Measurements from ENCODE around the gene ESAM.

The ESAM gene

DNA sequence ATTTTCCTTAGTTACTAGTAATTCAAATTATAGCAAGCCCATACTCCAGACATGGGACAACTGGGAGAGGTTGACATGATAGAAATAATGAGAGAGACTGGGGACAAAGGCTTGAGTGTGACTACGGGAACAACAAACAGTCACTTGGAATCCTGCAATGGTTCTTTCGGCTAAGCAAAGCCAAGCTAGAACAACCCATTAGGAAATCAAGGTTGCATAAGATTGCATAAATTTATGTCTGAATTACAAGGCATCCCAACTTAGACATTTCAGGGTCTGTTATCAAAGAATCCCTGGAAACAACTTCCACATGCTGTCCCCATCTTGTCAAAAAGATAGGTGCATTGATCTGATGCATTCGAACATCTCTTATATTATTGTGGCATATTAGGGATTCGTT lies 32.5 kb downstream of the ESAM start:
- DNase-seq (ENCODE audit: low read depth): no peak

DNA sequence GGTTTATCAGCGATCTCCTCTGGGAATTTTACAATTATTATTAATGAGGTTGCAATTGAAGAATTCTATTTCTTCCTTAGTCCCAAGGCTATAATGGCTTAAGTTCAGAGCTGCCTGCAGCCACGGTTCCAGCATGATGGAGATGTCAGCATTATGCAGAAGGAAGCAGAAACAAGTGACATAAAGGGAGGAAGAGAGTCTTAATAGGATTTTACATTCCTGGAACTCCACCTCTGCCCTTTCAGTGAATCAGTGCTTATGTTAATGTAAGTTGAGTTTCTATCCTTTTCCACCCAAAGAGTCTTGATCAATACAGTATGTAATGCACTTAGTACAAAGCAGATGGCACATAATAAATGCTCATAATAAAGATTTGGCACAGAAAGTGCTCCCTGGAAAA lies 34.0 kb downstream of the ESAM start:
- DNase-seq (ENCODE audit: low read depth): no peak

DNA sequence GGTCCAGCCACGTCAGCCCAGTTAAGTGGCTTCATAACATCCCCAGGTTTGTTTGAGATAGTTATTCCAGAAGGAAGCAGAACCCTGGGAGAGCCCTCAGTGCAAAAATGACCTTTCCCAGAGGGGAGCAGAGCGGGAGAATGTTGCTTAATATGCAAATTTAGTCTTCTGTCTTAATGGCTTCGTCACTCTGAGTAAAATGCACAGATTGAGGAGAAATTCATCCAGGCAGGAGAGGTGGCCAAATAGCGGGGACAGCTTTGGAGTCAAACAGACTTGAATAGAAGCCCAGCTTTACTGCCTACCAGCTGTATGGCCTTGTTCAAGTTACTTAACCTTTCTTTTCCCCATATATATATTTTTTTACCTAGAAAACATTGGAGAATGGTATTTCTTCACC lies 34.6 kb downstream of the ESAM start:
- no peak for DNase-seq (ENCODE audit: low read depth)

DNA sequence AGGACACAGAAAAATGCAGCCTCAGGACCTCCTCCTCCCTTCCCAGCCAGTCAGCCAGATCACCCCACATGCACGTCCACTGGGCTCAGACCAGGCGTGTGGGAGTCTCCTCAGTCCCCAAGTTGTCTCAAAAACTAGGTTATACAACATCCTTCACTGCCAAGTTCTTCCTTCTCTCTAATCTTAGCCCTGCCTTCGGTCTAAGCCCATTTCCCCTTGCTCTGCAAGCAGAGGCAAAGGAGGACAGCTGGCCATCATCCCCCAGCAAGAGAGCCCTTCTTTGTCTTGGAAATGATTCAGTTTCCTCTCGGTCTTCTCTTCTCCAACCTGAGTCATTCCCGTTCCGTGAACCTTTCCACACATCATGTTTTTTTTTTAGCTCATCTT lies 36.4 kb downstream of the ESAM start:
- no peak for DNase-seq (ENCODE audit: low read depth)

DNA sequence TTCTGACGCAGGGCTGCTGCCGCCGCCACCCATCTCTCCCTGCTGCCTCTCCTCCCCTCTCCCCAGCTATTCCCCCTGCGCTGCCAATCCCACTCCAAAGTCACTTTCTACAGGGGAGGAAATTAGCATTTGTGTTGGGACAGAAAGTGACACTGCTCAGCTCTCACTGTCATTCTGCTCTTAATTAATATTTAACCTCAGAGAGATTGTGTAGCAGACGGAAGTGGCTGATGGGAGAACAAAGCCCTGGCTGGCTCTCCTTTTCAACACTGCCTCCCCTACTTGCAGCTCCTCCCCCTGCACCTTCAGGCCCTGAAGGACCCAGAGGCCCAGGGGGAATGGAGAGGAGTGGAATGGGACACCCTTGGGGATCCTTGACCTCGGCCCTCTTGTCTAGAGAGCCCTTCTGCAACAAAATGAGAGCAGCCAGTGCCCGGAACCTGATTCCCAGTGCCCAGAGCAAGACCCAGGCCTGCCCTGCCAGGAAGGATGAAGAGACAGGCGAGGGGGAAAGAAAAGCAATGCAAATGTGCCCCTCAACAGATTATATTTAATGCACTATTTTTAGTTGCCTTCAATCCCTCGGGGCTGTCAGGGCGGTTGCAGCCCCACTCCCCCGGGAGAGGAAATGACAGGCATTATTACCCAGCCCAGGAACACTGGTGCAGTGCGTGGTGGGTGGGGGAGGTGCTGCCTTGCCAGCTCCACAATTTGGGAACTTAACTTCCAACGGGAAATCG lies 36.9 kb downstream of the ESAM start:
- no peak for DNase-seq (ENCODE audit: low read depth)

DNA sequence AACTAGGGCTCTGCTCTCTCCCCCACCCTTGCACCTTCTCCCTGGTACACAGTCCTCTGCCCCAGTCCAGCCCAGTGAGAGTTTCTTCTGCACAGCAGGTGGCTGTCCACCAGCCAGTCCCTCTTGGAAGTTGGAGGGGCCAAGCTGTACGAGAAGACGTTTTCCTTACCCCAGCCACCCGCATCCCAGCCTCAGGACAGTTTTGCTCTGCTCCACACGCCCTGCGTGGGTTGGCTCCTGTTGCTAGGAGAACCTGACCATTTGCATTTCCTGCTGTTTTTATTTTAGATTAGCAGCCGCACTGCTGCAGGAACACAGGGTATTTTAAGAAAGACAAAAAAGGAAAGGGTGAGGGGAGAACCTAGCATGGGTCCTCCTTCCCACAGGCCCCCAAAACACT lies 39.9 kb downstream of the ESAM start:
- DNase-seq (ENCODE audit: low read depth): no peak

DNA sequence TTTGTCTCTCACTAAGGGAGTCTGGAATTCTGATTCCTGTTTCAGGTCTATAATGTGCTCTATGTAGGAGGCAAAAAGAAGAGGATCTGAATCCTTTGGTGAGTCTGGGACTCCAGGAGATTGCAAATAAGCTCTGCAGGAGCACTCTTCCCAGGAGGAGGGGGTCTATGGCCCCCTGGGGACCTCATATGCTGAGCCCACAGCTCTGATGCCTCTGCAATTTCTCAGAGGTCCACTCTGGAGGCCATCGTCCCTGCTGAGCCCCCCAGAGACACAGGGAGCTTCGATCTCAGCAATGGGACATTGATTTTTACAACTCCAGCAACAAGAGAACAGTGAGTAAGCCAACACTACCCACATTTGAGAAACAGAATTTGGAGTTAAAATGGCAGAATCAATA lies 42.6 kb downstream of the ESAM start:
- no peak for DNase-seq (ENCODE audit: low read depth)

DNA sequence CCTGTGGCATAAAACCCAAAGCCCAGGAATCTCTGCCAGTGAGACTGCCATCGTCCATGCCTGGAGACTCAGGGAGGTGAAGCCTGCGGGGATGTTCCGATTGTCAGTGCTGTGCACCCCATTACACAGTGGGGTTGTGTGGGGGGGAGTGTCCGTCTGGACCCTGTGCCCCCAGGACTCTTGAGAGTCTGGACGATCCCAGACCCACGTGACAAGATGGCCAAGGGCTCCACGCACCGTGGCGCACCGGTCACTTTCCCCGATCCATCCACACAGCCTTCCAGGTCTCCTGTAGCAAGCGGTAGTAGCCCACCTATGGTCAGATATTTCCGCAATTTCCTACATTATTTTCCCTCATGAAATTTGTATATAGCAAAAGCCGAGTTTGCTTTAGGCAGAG lies 43.3 kb downstream of the ESAM start:
- DNase-seq (ENCODE audit: low read depth): no peak

DNA sequence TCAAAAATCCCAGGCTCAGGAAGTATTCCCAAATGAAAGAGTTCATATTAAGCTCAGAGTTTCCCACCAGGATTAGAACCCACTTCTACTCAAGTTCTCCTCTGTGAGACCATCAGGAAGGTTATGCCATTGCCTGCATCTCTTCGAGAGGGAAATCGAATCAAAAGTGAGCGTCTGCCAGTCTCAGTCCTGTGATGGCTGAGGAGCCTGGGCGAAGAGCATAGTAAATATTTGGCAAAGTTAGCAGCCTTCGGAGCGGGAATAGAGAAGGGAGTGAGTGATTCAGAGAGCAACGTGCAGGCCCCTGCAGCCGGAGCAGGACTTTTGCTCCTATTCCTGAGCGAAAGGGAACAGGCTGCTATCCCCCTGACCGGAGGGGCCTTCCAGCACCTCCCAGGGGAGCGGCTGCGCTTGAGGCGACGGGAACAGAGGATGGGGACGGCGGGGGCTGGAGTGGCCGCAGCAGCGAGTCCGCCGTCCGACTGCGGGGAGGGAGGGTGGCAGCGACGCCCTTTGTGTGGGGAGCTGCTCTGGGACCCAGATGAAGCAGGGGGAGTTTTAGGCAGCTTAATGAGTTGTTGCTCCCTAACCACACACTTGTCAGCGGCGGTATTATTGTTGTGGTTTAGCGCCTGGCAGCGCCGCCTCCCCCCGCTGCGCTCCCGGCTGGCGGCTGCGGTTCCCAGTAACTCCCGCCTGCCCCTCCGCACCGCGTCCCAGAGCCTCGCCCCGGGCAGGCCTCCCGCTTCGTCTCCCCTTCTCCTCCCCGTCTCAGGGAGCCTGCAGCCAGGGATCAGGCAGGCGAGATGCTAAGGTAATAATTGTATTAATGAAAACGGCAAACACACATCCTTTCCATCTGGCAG lies 44.1 kb downstream of the ESAM start:
- peak; percentile 18 for DNase-seq (ENCODE audit: low read depth)

DNA sequence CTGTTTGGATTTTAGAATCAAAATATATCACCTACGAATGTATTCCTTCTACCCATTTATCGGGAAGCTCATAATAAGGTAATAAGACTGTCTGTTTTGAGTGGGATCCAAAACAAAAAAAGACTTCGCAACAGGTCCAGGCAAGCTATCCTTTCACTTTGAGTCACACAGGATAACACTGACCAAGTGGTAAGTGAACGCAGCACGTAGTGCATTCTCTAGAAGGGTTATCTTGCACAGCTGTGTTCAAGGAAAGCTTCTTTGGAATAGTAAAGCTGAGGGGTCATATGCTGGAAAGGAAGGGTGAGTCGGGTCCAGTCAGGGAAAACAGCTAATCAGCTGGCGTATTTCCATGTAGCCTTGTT lies 44.7 kb downstream of the ESAM start:
- DNase-seq (ENCODE audit: low read depth): no peak

DNA sequence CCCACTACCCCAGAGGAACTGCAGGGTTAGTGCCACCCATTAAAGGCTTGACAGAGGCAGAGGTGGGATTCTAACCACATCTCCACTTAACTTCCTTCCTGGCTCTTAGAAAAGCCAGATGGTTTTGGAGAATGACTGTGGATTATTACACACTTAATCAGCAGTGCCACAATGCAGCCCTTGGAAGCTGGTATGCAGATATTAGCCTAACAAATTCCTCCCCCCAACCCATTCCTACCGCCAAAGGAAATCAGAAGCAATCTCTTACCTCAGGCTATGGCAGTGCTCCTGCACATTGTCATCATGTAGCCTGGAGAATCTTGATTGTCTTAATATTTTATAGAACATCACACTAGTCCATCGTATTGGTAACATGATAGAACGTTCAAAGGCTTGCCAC lies 45.5 kb downstream of the ESAM start:
- peak; percentile 14 for DNase-seq (ENCODE audit: low read depth)

DNA sequence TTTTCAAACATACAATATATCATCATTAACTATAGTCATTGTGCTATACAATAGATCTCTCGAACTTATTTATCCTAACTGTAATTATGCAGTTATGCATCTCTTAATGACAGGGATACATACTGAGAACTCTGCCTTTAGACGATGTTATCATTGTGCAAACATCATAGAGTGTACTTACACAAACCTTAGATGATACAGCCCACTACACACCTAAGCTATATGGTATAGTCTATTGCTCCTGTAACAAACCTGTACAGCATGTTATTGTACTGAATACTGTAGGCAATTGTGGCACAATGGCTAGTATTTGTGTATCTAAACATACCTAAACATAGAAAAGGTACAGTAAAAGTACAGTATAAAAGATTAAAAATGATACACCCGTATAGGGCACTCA lies 49.7 kb downstream of the ESAM start:
- DNase-seq (ENCODE audit: low read depth): no peak

DNA sequence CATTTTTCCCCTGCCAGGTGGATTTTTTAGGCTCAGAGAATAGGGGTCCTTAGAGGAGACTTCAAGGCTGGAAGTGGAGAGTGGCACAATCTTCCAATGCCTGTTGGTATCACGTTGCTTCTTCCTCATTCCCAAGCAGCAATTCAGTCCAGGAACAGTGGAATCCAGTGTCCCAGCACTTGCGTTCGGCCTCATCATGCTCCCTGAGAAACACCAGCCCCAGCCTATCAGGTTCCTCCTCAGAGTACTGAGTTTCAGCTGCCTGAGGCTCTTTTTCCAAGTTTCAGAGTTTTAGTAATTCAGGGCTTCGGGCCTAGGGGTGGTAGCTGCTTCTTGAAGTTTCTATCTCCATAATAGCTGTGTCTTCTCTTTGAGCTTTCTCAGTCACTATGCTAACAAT lies 54.3 kb downstream of the ESAM start:
- no peak for DNase-seq (ENCODE audit: low read depth)
